Astrocyte of the spinal cord (primary cell): Measurements from ENCODE around the gene SMYD1.

ENCODE experiments used
- DNase-seq: peaks from one replicate; pipeline ENCODE4 v3.0.0; 2011; ENCODE audit warnings: low read depth, low spot score
- H3K4me3 ChIP-seq: 2 replicates; pipeline ENCODE4 v1.5.1; 2011; ENCODE audit warnings: low read depth, mild to moderate bottlenecking, low read length, moderate library complexity
- in situ Hi-C: cut with HindIII; loops from 2 replicates; pipeline ENCODE4 v1.10.0; 2017; ENCODE audit warnings: low sequenced_read_pairs
- TF ChIP-seq, protein P1 (sequence below): IDR thresholded peaks from 2 replicates; pipeline ENCODE4 v1.5.1; 2012; ENCODE audit warnings: low read depth, mild to moderate bottlenecking, low read length, inconsistent platforms

SMYD1 gene

DNA sequence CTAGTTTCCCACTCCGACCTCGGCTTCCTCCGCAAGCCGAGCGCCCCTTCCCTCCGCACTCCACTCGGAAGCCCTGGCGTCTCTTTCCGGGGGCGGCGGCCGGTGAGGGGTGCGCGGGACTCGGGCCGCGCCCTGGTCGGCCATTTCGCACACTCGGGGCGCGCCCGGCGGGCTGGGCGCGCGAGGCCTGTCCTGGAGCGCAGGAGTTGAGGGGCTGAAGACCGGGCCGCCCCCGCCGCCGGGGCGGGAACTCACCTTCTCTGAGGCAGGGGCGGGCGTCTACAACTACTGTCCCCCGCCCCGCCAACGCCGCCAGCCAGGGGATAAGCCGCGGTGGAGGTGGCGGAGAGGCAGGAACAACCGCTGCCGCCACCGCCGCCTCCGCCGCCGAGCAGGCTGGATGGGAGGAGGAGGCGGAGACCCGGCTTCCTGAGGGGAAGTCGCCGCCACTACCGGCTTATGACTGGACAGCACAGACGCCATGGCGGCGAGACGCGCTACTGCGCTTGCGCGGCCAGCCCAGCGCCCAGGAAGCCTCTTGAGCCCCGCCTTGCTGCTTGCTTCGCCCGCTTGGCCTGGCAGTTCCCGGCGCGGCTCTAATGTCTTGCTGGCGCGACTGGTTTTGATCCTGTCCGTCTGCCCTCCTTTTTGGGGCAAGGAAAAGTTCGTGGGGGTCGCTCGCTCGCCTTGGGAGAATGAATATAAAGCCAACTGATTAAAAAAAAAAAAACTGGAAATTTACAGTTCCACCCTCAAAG, 12.1 kb upstream of the SMYD1 start, which contains the start of gene KRCC1:
TSS of gene KRCC1 (minus strand) at position 413 of the 758 bp plus-strand sequence. CDS start 27,220 bp downstream, outside the sequence.
- in situ Hi-C loops: no loop called here
- peak within 1 kb of the TSS; percentile 60 for H3K4me3 ChIP-seq
- TF ChIP-seq, protein P1, sequence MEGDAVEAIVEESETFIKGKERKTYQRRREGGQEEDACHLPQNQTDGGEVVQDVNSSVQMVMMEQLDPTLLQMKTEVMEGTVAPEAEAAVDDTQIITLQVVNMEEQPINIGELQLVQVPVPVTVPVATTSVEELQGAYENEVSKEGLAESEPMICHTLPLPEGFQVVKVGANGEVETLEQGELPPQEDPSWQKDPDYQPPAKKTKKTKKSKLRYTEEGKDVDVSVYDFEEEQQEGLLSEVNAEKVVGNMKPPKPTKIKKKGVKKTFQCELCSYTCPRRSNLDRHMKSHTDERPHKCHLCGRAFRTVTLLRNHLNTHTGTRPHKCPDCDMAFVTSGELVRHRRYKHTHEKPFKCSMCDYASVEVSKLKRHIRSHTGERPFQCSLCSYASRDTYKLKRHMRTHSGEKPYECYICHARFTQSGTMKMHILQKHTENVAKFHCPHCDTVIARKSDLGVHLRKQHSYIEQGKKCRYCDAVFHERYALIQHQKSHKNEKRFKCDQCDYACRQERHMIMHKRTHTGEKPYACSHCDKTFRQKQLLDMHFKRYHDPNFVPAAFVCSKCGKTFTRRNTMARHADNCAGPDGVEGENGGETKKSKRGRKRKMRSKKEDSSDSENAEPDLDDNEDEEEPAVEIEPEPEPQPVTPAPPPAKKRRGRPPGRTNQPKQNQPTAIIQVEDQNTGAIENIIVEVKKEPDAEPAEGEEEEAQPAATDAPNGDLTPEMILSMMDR: no peak
- peak; percentile 97 for DNase-seq

DNA sequence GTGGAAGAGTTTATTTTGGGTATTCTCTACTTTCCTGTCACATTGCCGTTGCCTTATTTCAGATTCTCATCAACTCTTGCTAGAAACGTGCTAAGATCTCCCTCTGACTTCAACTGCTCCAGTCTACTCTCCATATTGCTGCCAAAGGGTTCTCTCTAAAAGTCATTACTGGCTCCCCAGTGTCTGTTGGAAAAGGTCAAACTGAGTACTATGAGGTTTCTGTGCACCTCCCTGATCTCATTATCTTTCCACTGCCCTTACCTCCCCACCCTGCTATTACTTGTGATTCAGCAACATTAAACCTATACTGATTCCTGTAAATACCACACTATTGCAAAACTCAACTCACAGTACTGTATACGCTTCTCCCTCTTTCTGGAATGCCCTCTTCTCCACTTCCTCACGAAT, 10.2 kb upstream of the SMYD1 start:
- DNase-seq: no peak
- TF ChIP-seq, protein P1: no peak
- H3K4me3 ChIP-seq: no peak overlapping the region
- in situ Hi-C loops: no loop called here

DNA sequence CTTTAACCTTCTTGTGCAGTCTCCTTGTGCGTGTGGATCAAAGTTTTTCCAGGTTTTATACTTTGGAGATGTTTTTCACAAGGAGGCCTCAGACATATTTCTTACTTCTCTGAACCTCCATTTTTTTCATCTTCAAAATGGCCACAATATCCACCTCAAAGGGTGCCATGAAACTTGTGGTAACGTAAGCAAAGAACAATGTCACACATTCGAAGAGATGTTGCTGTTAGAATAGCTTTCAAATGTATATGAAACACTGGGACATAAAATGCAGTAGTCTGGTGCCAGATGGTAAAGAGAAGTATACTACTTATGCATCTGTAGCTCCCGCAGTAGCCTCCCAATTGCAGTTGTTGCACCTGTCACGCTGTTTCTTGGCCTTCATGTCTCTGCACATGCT, 9.4 kb upstream of the SMYD1 start:
- in situ Hi-C loops: no loop called here
- no peak for DNase-seq
- TF ChIP-seq, protein P1: no peak
- no peak overlapping the region for H3K4me3 ChIP-seq

DNA sequence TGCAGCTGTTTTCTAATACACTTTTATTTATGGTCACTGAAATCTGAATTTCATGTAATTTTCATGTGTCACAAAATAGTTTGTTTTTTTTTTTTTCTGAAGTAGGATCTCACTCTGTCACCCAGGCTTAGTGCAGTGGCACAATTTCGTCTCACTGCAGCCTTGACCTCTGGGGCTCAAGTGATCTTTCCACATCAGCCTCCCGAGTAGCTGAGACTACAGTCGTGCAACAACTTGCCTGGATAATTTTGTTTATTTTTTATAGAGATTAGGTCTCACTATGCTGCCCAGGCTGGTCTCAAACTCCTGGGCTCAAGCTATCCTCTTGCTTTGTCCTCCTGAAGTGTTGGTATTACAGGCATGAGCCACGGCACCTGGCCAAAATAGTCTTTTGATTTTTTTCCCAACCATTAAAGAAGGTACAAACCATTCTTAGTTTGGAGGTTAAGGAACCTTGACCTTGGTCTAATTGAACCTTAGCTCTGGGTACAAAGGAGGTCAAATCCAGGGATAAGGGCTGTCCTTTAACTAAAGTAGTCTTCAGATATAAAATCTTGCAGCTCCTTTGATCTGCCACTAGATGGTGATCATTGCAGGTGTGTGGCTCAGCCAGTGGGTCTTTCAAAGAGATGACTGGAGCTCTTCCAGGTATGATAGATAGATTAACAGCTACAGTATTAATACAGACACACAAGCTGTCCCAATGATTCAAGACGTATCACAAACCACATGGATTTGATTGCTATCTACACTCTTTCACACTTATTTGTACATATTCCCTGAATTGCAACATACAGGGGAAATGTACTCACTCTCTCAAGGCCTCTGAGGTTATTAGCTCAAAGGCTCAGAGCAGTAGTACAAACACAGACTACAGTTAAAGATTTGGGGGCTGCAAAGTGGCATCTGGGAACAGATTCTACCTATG, 7.4 kb upstream of the SMYD1 start:
- peak; percentile 39 for DNase-seq
- TF ChIP-seq, protein P1: peak; percentile 79
- in situ Hi-C loops: no loop called here
- no peak overlapping the region for H3K4me3 ChIP-seq

DNA sequence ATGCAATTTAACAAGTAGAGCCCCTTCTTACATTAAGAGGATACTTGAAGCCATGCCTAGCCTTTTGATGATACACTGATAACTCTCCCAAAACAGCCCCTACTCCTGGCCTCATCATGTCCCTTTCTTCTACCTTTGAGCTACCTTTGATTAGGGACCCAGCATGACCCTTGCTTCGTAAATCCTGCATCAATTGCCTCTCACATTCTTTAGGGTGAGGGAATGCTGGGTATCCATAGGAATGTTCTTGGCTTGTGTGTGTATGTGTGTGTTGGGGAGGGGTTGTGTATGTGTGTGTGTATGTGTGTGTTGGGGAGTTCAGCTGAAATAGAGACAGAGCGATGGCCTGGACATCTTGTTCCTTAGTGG, 6.7 kb upstream of the SMYD1 start:
- no peak for DNase-seq
- in situ Hi-C loops: no loop called here
- TF ChIP-seq, protein P1: no peak
- no peak overlapping the region for H3K4me3 ChIP-seq

DNA sequence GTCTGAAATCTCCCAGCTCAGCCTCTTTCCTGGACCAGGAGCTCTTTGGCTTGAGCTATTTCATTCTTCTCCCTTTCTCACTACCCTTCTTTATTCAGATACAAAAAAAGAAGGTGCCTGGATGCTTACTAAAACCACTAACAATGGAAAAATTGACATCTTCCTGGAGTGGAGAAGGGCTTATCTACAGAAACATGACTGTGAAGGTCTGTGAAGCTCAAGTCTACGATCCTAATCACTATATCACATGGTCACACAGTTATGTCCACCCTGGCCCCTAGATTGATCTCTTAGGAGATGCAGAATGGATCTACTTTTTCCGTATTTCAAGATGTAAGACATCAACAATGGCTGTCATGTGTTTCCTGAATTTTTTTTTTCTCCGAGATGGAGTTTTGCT, 6.3 kb upstream of the SMYD1 start:
- H3K4me3 ChIP-seq: no peak overlapping the region
- DNase-seq: no peak
- in situ Hi-C loops: no loop called here
- TF ChIP-seq, protein P1: no peak
